GM23338 (cell line): Measurements from ENCODE around the gene ST6GALNAC4. TPM values are rescaled to one million over a fixed set of nuclear protein-coding genes. Genes with fewer than 3 reads are reported as not detected.

Experiments
- CREB1 ChIP-seq: fragments of 250-450 bp; sonication (Bioruptor Pico); IDR thresholded peaks from 2 replicates; pipeline ENCODE4 v1.5.0; 2020; ENCODE audit warnings: low read depth, mild to moderate bottlenecking, moderate library complexity
- EZH2 ChIP-seq: fragments of 200-600 bp; sonication (generic); IDR thresholded peaks from one replicate; pipeline ENCODE4 v1.8.0; 2017; ENCODE audit warnings: antibody characterized with exemption, mild to moderate bottlenecking, low read depth; ENCODE audit not compliant: unreplicated experiment
- EZH2phosphoT487 ChIP-seq: fragments of 200-600 bp; sonication (generic); IDR thresholded peaks from one replicate; pipeline ENCODE4 v1.8.1; 2018; ENCODE audit warnings: antibody characterized with exemption; ENCODE audit not compliant: unreplicated experiment
- NANOG ChIP-seq: IDR thresholded peaks from 2 replicates; pipeline ENCODE4 v1.6.1; 2016; ENCODE audit warnings: antibody characterized with exemption, borderline replicate concordance
- POLR2AphosphoS5 ChIP-seq: IDR thresholded peaks from 2 replicates; pipeline ENCODE4 v1.6.1; 2016; ENCODE audit warnings: antibody characterized with exemption, low read depth
- REST ChIP-seq: IDR thresholded peaks from one replicate; pipeline ENCODE4 v1.6.1; 2018; ENCODE audit warnings: antibody characterized with exemption; ENCODE audit not compliant: unreplicated experiment
- STAT1 ChIP-seq: IDR thresholded peaks from one replicate; pipeline ENCODE4 v1.6.1; 2016; ENCODE audit warnings: antibody characterized with exemption; ENCODE audit not compliant: unreplicated experiment
- ZNF331 ChIP-seq: fragments of 250-450 bp; sonication (Bioruptor Pico); IDR thresholded peaks from 2 replicates; pipeline ENCODE4 v1.5.0; 2020; ENCODE audit warnings: low read depth, mild to moderate bottlenecking, moderate library complexity
- ZNF462 ChIP-seq: fragments of 250-450 bp; sonication (Bioruptor Pico); IDR thresholded peaks from 2 replicates; pipeline ENCODE4 v1.5.0; 2020; ENCODE audit warnings: mild to moderate bottlenecking, moderate library complexity
- polyA plus RNA-seq: library from polyadenylated mRNA; unstranded; fragments of >200 nt; fragmentation: Nextera tagmentation; extraction: Ambion mirVana; gene quantifications from 2 replicates; pipeline ENCODE4 v1.2.1, GENCODE V29; 2016
- total RNA-seq: library from RNA; depleted of rRNA; stranded (reverse); fragments of >200 nt; shearing (Covaris generic); gene quantifications from 2 replicates; pipeline ENCODE4 v1.2.3, GENCODE V29; 2014
- TF ChIP-seq, protein P1 (sequence below): IDR thresholded peaks from 2 replicates; pipeline ENCODE4 v1.6.1; 2016; ENCODE audit warnings: antibody characterized with exemption

The ST6GALNAC4 gene
- total and polyA plus RNA-seq, 2 experiments from 2014 or later, result 8.1 to 35.3 TPM

- no peak for TF ChIP-seq ZNF462
- TF ChIP-seq, protein P1, sequence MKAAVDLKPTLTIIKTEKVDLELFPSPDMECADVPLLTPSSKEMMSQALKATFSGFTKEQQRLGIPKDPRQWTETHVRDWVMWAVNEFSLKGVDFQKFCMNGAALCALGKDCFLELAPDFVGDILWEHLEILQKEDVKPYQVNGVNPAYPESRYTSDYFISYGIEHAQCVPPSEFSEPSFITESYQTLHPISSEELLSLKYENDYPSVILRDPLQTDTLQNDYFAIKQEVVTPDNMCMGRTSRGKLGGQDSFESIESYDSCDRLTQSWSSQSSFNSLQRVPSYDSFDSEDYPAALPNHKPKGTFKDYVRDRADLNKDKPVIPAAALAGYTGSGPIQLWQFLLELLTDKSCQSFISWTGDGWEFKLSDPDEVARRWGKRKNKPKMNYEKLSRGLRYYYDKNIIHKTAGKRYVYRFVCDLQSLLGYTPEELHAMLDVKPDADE, result no peak
- no peak for TF ChIP-seq STAT1
- no peak for TF ChIP-seq CREB1 (CRISPR knock-in tag)
- TF ChIP-seq EZH2, result no peak
- TF ChIP-seq EZH2phosphoT487, result no peak
- no peak for TF ChIP-seq POLR2AphosphoS5
- no peak for TF ChIP-seq REST
- TF ChIP-seq ZNF331 (CRISPR knock-in tag), result no peak
- TF ChIP-seq NANOG, result no peak
Observed at GRCh38 chr9:127925959-127926905, 9.4 kb upstream of the ST6GALNAC4 start (continued).
